ENCODE data around the gene DLX4.

The DLX4 gene

DNA sequence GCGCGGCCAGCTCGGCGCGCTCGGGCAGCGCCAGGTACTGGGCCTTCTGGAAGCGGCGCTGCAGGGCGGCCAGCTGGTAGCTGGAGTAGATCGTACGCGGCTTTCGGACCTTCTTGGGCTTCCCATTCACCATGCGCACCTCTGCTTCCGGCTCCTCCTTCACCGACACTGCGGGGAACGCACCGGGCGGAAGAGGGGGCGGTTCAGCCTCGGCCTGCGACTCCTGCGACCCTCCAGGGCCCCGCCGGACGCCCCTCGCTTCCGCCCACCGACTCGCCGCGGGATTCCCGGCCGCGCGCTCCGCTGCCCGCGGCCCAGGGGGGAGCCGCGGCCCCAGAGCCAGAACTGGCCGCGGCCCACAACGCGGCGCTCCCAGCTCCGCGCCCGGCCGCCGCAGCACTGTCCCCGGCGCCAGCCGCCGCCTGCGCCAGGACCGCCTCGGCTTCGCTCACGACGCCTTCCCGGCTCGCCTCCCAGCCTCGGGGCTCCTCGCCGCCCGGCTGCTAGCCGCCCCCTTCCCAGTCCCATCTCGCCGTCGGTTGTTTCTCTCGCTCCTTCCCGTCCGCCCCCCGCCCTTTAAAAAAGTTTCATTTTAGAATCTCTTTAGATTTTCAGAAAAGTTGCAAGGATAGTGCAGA lies 24.6 kb downstream of the DLX4 start:
- 0 out of 2 replicates have a peak overlapping the region, but pooled peaks have one; percentile 10 for H3K27ac ChIP-seq
- TF ChIP-seq ZFX (IDR thresholded peaks at IDR 0.05; ENCODE audit: borderline replicate concordance), result no peak
- TF ChIP-seq, protein P1, sequence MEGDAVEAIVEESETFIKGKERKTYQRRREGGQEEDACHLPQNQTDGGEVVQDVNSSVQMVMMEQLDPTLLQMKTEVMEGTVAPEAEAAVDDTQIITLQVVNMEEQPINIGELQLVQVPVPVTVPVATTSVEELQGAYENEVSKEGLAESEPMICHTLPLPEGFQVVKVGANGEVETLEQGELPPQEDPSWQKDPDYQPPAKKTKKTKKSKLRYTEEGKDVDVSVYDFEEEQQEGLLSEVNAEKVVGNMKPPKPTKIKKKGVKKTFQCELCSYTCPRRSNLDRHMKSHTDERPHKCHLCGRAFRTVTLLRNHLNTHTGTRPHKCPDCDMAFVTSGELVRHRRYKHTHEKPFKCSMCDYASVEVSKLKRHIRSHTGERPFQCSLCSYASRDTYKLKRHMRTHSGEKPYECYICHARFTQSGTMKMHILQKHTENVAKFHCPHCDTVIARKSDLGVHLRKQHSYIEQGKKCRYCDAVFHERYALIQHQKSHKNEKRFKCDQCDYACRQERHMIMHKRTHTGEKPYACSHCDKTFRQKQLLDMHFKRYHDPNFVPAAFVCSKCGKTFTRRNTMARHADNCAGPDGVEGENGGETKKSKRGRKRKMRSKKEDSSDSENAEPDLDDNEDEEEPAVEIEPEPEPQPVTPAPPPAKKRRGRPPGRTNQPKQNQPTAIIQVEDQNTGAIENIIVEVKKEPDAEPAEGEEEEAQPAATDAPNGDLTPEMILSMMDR (IDR thresholded peaks at IDR 0.05), result peak; percentile 7; the same call in 1 of the 2 replicates

DNA sequence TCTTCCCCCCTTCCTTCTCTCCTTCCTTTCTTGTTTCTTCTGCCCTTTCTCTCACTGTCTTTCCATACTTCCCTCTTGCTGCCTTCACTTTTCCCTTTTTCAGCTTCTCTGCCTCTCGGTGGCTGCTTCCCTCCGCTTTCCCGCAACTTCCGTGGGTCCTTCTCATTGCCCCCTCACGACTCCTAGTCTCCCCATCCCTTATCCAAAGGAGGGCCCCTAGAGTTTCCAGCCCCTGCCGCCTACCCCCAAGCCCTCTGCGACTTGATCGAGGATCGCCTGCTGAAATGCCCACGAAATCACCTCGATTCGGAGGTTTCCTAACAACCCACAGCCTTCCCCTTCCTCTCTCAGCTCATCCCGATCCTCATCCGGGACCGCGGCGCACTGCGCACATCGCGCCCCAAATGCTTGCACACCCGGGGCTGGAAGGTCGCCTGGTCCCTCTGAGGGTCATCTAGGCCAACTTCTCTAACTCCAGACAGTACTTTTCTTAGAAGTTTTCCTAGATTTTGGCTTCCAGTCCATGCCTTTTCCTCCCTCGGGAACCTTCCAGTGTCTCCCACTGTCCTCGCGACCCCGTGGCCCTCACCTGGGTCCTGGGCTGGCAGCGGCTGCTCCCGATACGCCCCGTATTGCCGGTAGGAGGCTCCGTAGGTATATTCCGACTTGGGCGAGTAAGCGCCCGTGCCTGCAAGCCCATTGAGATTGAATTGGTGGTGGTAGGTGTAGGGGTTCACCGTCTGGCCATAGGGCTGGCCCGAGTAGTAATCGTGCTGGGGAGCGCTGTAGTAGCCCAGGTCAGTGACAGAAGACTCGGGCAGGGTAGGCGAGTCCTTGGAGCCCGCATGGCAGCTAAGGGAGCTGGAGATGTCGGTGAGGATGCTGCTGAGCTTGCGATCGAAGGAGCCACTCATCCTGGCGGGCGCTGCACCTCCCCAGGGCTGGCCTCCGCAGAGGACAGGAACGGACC lies 25.4 kb downstream of the DLX4 start:
- H3K27ac ChIP-seq, result peak overlapping the region; percentile 41

DNA sequence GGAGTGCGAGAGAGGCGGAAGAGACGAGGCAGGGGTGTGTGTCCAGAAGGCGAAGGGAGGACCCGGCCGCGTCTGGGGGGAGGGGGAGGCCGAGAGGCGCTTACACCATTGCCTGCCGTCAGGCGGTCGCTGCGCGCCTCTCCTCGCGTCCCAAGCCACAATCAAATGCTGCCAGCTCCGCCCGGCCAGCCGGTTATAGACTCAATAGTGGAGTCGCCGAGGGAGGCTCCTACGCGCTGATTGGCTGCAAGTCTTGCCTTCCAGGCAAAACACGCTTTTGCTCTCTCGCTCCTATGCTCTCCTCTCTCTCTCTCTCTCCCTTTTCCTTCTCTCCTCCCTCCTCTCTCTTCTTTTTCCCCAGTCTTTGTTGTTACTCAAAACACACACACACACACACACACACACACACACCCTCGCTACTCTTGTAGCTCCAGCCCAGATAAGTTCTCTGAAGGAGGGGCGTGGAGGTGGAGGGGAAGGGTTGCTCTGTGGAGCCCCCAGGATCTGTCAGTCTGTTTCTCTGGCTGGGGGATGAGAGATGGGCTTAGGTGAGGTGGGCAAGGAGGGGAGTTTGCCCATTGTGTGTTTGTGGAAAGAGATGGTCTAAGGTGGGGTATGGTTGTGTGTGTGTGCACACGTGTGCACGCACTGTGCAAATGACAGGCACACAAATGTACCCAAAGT lies 26.2 kb downstream of the DLX4 start, which contains the start of gene DLX3:
TSS of gene DLX3 (minus strand) at position 170 of the 684 bp plus-strand sequence. CDS start 226 bp downstream, outside the sequence.
- H3K27ac ChIP-seq, result peak within 1 kb of the TSS; percentile 41
- TF ChIP-seq, protein P1 (IDR thresholded peaks at IDR 0.05), result no peak
- no peak for TF ChIP-seq ZFX (IDR thresholded peaks at IDR 0.05; ENCODE audit: borderline replicate concordance)

More for the DNA sequence above, 25.4 kb downstream of the DLX4 start:
- TF ChIP-seq, protein P1 (IDR thresholded peaks at IDR 0.05), result no peak
- no peak for TF ChIP-seq ZFX (IDR thresholded peaks at IDR 0.05; ENCODE audit: borderline replicate concordance)

DNA sequence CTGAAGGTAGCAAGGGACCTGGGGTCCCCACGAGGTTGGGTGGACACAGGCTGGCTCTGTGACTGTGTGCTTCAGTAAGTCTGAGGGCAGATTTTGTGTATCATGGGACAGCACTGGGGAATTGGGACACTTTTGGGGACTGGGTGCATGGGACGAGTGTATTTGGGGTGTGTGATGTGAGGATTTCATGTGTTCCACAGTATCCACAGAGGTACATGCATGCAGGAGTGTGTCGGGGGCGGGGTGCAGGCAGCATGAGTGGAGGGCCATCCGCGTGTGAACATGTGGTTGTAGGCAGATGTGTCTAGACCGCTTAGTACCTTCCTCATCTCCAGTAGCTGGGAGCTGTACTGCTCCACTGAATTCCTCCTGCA lies 27.1 kb downstream of the DLX4 start:
- TF ChIP-seq, protein P1 (IDR thresholded peaks at IDR 0.05), result no peak
- TF ChIP-seq ZFX (IDR thresholded peaks at IDR 0.05; ENCODE audit: borderline replicate concordance), result no peak
- no peak overlapping the region; the same call in 1 of the 2 replicates for H3K27ac ChIP-seq

DNA sequence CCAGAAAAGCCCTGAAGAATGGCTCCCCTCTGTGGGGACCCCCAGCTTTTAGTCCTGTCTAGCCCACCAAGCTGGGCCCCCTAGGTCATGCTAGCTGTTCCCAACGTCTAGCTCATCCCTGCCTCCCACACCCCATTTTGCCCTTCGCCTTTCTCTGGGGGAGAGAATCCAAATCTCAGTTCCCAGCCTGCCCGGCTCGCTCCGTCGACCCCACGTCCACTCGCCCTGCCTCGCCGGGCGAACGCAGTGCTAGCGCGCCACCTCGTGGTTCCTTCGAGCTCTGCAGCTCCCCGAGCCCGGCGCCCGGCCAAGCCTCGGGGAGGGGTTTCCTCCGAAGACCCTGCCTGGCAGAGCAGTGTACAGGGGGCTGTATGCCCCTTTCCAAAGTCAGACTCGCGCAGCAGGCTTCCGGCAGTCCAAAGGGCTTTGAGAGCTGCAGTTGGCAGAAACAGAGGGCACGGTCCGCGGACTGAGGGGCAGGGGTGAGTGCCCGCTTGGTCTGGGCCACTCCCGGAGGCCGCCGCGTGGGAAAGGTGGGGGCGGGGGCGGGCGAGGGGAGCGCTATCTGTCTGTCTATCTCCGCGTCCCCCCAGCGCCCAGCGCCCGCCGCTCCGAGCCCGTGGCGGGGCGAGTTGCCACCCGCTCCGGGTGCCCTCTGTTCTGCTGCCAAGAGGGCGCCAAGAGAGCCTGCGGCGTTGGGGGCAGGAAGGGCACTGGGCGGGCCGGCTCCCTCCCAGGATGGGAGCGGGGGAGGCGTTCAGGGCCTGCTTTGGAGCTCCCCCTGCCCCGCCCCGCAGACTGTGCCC lies 27.7 kb downstream of the DLX4 start:
- TF ChIP-seq, protein P1 (IDR thresholded peaks at IDR 0.05), result peak; percentile 95
- no peak for TF ChIP-seq ZFX (IDR thresholded peaks at IDR 0.05; ENCODE audit: borderline replicate concordance)

DNA sequence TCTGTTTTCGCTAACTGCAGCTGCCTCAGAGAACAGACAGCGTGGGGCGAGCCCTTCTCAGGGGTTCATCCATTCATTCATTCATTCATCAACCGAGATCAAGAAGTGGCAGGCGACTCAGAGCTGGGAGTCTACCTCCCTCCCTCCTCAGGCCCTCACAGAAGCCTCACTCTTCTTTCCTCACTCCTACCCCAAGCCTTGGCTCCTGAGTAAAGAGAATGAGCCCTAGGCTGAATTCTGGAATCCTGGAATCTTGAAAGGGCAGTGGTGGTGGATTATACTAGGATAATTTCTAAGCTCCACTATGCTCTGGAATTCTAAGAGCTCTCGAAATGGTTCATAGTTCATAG lies 28.3 kb downstream of the DLX4 start:
- no peak for TF ChIP-seq ZFX (IDR thresholded peaks at IDR 0.05; ENCODE audit: borderline replicate concordance)
- TF ChIP-seq, protein P1 (IDR thresholded peaks at IDR 0.05), result no peak
- no peak overlapping the region for H3K27ac ChIP-seq

More for the DNA sequence above, 27.7 kb downstream of the DLX4 start:
- no peak overlapping the region for H3K27ac ChIP-seq
